Mesenchymal stem cell (in vitro differentiated cells and primary cell): ENCODE results near the gene KIAA1328.

Experiments
- DNase-seq: peaks from one replicate; pipeline ENCODE4 v3.0.0-alpha.2; 2013
- H2AFZ ChIP-seq: one replicate; pipeline ENCODE4 v1.6.1; 2013; ENCODE audit warnings: low read depth, mild to moderate bottlenecking, control low read depth, inconsistent platforms, low read length, moderate library complexity
- H2AK5ac ChIP-seq: 2 replicates; pipeline ENCODE4 v1.6.1; 2013; ENCODE audit warnings: low read length, moderate library complexity, mild to moderate bottlenecking, inconsistent platforms; ENCODE audit not compliant: severe bottlenecking
- H2BK120ac ChIP-seq: one replicate; pipeline ENCODE4 v1.6.1; 2013; ENCODE audit warnings: low read depth, mild to moderate bottlenecking, inconsistent platforms, low read length, moderate library complexity
- H2BK12ac ChIP-seq, 2 experiments: one replicate each; pipeline ENCODE4 v1.6.1; 2013; ENCODE audit warnings: inconsistent platforms in 2 of 2, low read length in 2 of 2, mild to moderate bottlenecking in 2 of 2, moderate library complexity in 2 of 2, control low read depth in 1 of 2
- H2BK15ac ChIP-seq: one replicate; pipeline ENCODE4 v1.6.1; 2013; ENCODE audit warnings: mild to moderate bottlenecking, low read depth, inconsistent platforms; ENCODE audit not compliant: poor library complexity, severe bottlenecking
- H2BK5ac ChIP-seq: 2 replicates; pipeline ENCODE4 v1.6.1; 2013; ENCODE audit warnings: low read depth, mild to moderate bottlenecking, low read length, control low read depth, inconsistent platforms; ENCODE audit not compliant: poor library complexity, severe bottlenecking
- H3K14ac ChIP-seq, 2 experiments: one replicate each; pipeline ENCODE4 v1.6.1; 2013; ENCODE audit warnings: inconsistent platforms in 2 of 2, low read length in 2 of 2, control low read depth in 1 of 2, mild to moderate bottlenecking in 1 of 2, moderate library complexity in 1 of 2
- H3K18ac ChIP-seq, 2 experiments: one replicate each; pipeline ENCODE4 v1.6.1; 2013; ENCODE audit warnings: inconsistent platforms in 2 of 2, low read length in 2 of 2, control low read depth in 1 of 2, low read depth in 1 of 2, mild to moderate bottlenecking in 1 of 2
- H3K23ac ChIP-seq, 2 experiments: one replicate each; pipeline ENCODE4 v1.6.1; 2013; ENCODE audit warnings: inconsistent platforms in 2 of 2, low read length in 2 of 2, mild to moderate bottlenecking in 2 of 2, moderate library complexity in 2 of 2, control low read depth in 1 of 2
- H3K27ac ChIP-seq: 2 replicates; pipeline ENCODE4 v1.5.1; 2013; ENCODE audit warnings: mild to moderate bottlenecking, moderate library complexity, low read length, control low read depth, inconsistent platforms; ENCODE audit not compliant: poor library complexity, severe bottlenecking
- H3K27me3 ChIP-seq, 2 experiments: 2 replicates each; pipeline versions ENCODE4 v1.6.1 to v1.7.0; 2013; ENCODE audit warnings: low read length in 2 of 2, mild to moderate bottlenecking in 2 of 2, moderate library complexity in 2 of 2, control low read depth in 1 of 2, inconsistent platforms in 1 of 2; ENCODE audit not compliant: control insufficient read depth in 1 of 2, insufficient read depth in 1 of 2
- H3K36me3 ChIP-seq, 2 experiments: 2 replicates each; pipeline versions ENCODE4 v1.6.1 to v1.7.0; 2013; ENCODE audit warnings: low read length in 2 of 2, control low read depth in 1 of 2, inconsistent platforms in 1 of 2, low read depth in 1 of 2, mild to moderate bottlenecking in 1 of 2; ENCODE audit not compliant: insufficient read depth in 2 of 2, control insufficient read depth in 1 of 2
- H3K4ac ChIP-seq, 2 experiments: one replicate each; pipeline ENCODE4 v1.6.1; 2013; ENCODE audit warnings: inconsistent platforms in 2 of 2, low read length in 2 of 2, mild to moderate bottlenecking in 2 of 2, moderate library complexity in 2 of 2, control low read depth in 1 of 2, low read depth in 1 of 2
- H3K4me1 ChIP-seq: 2 replicates; pipeline ENCODE4 v1.6.1; 2013; ENCODE audit warnings: low read depth, low read length, control low read depth; ENCODE audit not compliant: control insufficient read depth, insufficient read depth
- H3K4me2 ChIP-seq: 2 replicates; pipeline ENCODE4 v1.6.1; 2013; ENCODE audit warnings: low read length, mild to moderate bottlenecking, inconsistent platforms; ENCODE audit not compliant: poor library complexity, severe bottlenecking
- H3K4me3 ChIP-seq, 2 experiments: 2 replicates each; pipeline versions ENCODE4 v1.5.1 to v1.7.0; 2013; ENCODE audit warnings: low read length in 2 of 2, mild to moderate bottlenecking in 2 of 2, control low read depth in 1 of 2, low read depth in 1 of 2; ENCODE audit not compliant: insufficient read depth in 1 of 2
- H3K79me1 ChIP-seq: replicated peaks from 2 replicates; pipeline ENCODE4 v1.6.1; 2013; ENCODE audit warnings: mild to moderate bottlenecking, control low read depth, low read length, inconsistent platforms; ENCODE audit not compliant: poor library complexity, severe bottlenecking
- H3K9ac ChIP-seq: 2 replicates; pipeline ENCODE4 v1.7.0; 2013; ENCODE audit warnings: mild to moderate bottlenecking, low read length, moderate library complexity
- H3K9me3 ChIP-seq: 2 replicates; pipeline ENCODE4 v1.7.0; 2013; ENCODE audit warnings: mild to moderate bottlenecking, low read length; ENCODE audit not compliant: control insufficient read depth
- H4K8ac ChIP-seq: one replicate; pipeline ENCODE4 v1.6.1; 2013; ENCODE audit warnings: inconsistent platforms, mild to moderate bottlenecking, low read length, moderate library complexity
- H4K91ac ChIP-seq: one replicate; pipeline ENCODE4 v1.6.1; 2013; ENCODE audit warnings: mild to moderate bottlenecking, low read length, inconsistent platforms
- WGBS: methylation state at CpG from one replicate; pipeline ENCODE4 v1.1.7; 2013; ENCODE audit warnings: mixed read lengths; 5-methylcytosine and 5-hydroxymethylcytosine counted together

The KIAA1328 gene

GRCh38 chr18:37173384-37173783 is 344.5 kb downstream of the KIAA1328 start:
- H3K14ac ChIP-seq = no peak overlapping the region
- H2AFZ ChIP-seq = no peak overlapping the region
- no peak overlapping the region for H2BK120ac ChIP-seq
- no peak overlapping the region for H3K4me2 ChIP-seq
- H3K36me3 ChIP-seq = no peaks in the 10 kb centered on the region
- H2BK12ac ChIP-seq = no peak overlapping the region
- no peak overlapping the region for H4K91ac ChIP-seq
- no peak overlapping the region for H3K18ac ChIP-seq
- DNase-seq = no peak
- H2AK5ac ChIP-seq = no peak overlapping the region
- no peak overlapping the region for H3K27ac ChIP-seq
- WGBS = 95% methylated on average over 2 of the region's 2 CpGs
- H3K27me3 ChIP-seq = no peaks in the 10 kb centered on the region
- H3K9ac ChIP-seq = no peak overlapping the region
- no peak overlapping the region for H3K4me3 ChIP-seq
- no peak overlapping the region for H3K4ac ChIP-seq
- no peak overlapping the region for H2BK15ac ChIP-seq
- no peaks in the 10 kb centered on the region for H3K79me1 ChIP-seq
- no peaks in the 10 kb centered on the region for H3K9me3 ChIP-seq
- no peak overlapping the region for H3K23ac ChIP-seq
- no peaks in the 10 kb centered on the region for H3K4me1 ChIP-seq
- H2BK5ac ChIP-seq = no peak overlapping the region
- H4K8ac ChIP-seq = no peak overlapping the region

DNA sequence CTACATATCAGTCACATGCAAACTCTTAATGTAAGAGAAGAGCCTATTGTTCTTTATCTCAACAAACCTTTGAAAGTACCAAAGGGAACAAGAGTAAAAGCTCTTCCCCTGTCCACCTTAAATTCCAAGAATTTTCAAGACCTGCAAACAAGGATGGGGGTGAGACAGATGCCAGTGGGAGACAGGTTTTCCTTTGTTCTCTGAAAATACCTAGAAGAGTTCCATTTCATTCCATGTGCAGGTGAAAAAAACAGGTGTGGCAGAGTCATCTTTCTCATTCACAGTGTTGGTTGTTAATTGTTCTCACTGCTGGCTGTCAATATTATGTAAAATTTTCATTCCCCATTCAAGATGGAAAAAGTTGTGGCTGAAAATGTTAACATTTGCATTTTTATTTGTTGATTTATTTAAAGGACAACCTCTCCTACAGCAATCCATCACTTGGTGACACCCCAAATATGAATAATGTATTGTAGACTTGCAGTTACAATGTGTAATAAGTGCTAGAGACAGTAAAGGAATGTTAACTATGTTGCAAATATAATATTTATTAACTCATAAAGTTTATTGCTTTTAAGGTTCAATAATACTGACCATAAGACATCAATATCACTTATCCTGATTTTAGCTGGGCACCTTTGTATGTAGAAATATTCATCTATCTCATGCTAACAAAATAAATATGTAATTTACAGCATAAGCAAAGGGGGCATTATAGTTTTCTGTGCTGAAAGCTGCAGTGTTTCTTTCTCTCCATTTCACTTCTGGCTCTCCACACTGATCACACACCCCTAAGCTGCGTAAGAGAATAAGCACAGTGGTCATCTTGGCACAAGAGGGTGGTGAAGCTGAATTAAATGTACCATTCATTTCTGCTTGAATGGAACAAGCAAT is 347.0 kb downstream of the KIAA1328 start:
- no peak overlapping the region for H4K91ac ChIP-seq
- H3K18ac ChIP-seq = no peak overlapping the region
- no peaks in the 10 kb centered on the region for H3K4me1 ChIP-seq
- no peak overlapping the region for H2AK5ac ChIP-seq
- no peak overlapping the region for H3K27ac ChIP-seq
- no peak overlapping the region for H2BK12ac ChIP-seq
- no peak overlapping the region for H3K4me2 ChIP-seq
- no peaks in the 10 kb centered on the region for H3K27me3 ChIP-seq
- no peak overlapping the region for H3K4me3 ChIP-seq
- DNase-seq = no peak
- no peaks in the 10 kb centered on the region for H3K36me3 ChIP-seq
- H2BK5ac ChIP-seq = no peak overlapping the region
- peaks cover 1% of the 10 kb centered on the region for H3K79me1 ChIP-seq
- H3K9me3 ChIP-seq = no peaks in the 10 kb centered on the region
- no peak overlapping the region for H3K14ac ChIP-seq
- no peak overlapping the region for H3K4ac ChIP-seq
- H2AFZ ChIP-seq = no peak overlapping the region
- H3K9ac ChIP-seq = no peak overlapping the region
- H4K8ac ChIP-seq = no peak overlapping the region
- no peak overlapping the region for H2BK15ac ChIP-seq
- 92% methylated on average over 1 of the region's 1 CpG for WGBS
- no peak overlapping the region for H2BK120ac ChIP-seq
- no peak overlapping the region for H3K23ac ChIP-seq

GRCh38 chr18:37176621-37176934 is 347.7 kb downstream of the KIAA1328 start:
- no peak overlapping the region for H3K9ac ChIP-seq
- no peaks in the 10 kb centered on the region for H3K4me1 ChIP-seq
- H3K23ac ChIP-seq = no peak overlapping the region
- no peaks in the 10 kb centered on the region for H3K27me3 ChIP-seq
- H2BK15ac ChIP-seq = no peak overlapping the region
- H2AK5ac ChIP-seq = no peak overlapping the region
- H3K18ac ChIP-seq = no peak overlapping the region
- H3K4me2 ChIP-seq = no peak overlapping the region
- no peak overlapping the region for H4K91ac ChIP-seq
- H2BK120ac ChIP-seq = no peak overlapping the region
- H2AFZ ChIP-seq = no peak overlapping the region
- H2BK12ac ChIP-seq = no peak overlapping the region
- H4K8ac ChIP-seq = no peak overlapping the region
- no peak overlapping the region for H2BK5ac ChIP-seq
- no peak overlapping the region for H3K27ac ChIP-seq
- no peak overlapping the region for H3K4me3 ChIP-seq
- no peaks in the 10 kb centered on the region for H3K36me3 ChIP-seq
- DNase-seq = no peak
- peaks cover 1% of the 10 kb centered on the region for H3K79me1 ChIP-seq
- no peaks in the 10 kb centered on the region for H3K9me3 ChIP-seq
- no peak overlapping the region for H3K4ac ChIP-seq
- no peak overlapping the region for H3K14ac ChIP-seq

GRCh38 chr18:37179384-37179783 is 350.5 kb downstream of the KIAA1328 start:
- Histone ChIP-seq H3K79me1 (peaks cover 1% of the 10 kb centered on the region), H3K27ac (no peak overlapping the region), H3K9ac (no peak overlapping the region), H3K4me1 (no peaks in the 10 kb centered on the region), H3K27me3 (no peaks in the 10 kb centered on the region), H2AK5ac (no peak overlapping the region), H2BK5ac (no peak overlapping the region), H4K91ac (no peak overlapping the region), H3K14ac (no peak overlapping the region), H3K4ac (no peak overlapping the region), H3K18ac (no peak overlapping the region), H2BK15ac (no peak overlapping the region), H3K4me3 (no peak overlapping the region), H2BK12ac (no peak overlapping the region), H3K23ac (no peak overlapping the region), H3K36me3 (no peaks in the 10 kb centered on the region), H2AFZ (no peak overlapping the region), H3K4me2 (no peak overlapping the region), H2BK120ac (no peak overlapping the region), H3K9me3 (no peaks in the 10 kb centered on the region), H4K8ac (no peak overlapping the region)
- no peak for DNase-seq
